GM12874 (cell line): ENCODE results near the gene FARP1.

Experiments
- CTCF ChIP-seq: IDR thresholded peaks from 2 replicates; pipeline ENCODE4 v1.5.1; 2011; ENCODE audit warnings: low read depth, mild to moderate bottlenecking, control low read depth, low read length, moderate library complexity; ENCODE audit not compliant: insufficient read depth

FARP1 gene

GRCh38 chr13:98372876-98373275 lies 230.0 kb downstream of the FARP1 start:
- TF ChIP-seq CTCF = no peak

- no peak for TF ChIP-seq CTCF
Measured at GRCh38 chr13:98374750-98375149, 231.9 kb downstream of the FARP1 start.

- no peak for TF ChIP-seq CTCF
Measured at GRCh38 chr13:98377635-98378378, 234.9 kb downstream of the FARP1 start.

GRCh38 chr13:98384739-98385138 lies 241.8 kb downstream of the FARP1 start:
- TF ChIP-seq CTCF = no peak

- TF ChIP-seq CTCF = no peak
Measured at GRCh38 chr13:98385606-98386005, 242.7 kb downstream of the FARP1 start.

- TF ChIP-seq CTCF = no peak
Measured at GRCh38 chr13:98386637-98387036, 243.7 kb downstream of the FARP1 start.

GRCh38 chr13:98389319-98389718 lies 246.4 kb downstream of the FARP1 start:
- no peak for TF ChIP-seq CTCF
